ENCODE results near the gene RGS18.
A peak's percentile ranks its signal among the peaks of the same experiment; 100 is the strongest.
"Not testable (repeated sequence)": the region's sequence is repeated elsewhere in the genome, so short reads cannot be mapped to it uniquely, and the experiment has no call there.

Gene RGS18

GRCh38 chr1:192167911-192168700 is 9.8 kb downstream of the RGS18 start:
- no peak for DNase-seq

- DNase-seq: no peak
Observed at GRCh38 chr1:192168964-192169363, 10.7 kb downstream of the RGS18 start.

- peak; percentile 4 for DNase-seq
Observed at GRCh38 chr1:192170196-192170984, 12.1 kb downstream of the RGS18 start.

- no peak for DNase-seq
Observed at GRCh38 chr1:192171123-192171522, 12.9 kb downstream of the RGS18 start.

- no peak for DNase-seq
Observed at GRCh38 chr1:192175971-192176370, 17.7 kb downstream of the RGS18 start.

GRCh38 chr1:192183788-192184187 is 25.5 kb downstream of the RGS18 start:
- DNase-seq: no peak

GRCh38 chr1:192186197-192186596 is 27.9 kb downstream of the RGS18 start:
- no peak for DNase-seq

GRCh38 chr1:192190066-192190465 is 31.8 kb downstream of the RGS18 start:
- no peak for DNase-seq

GRCh38 chr1:192201303-192201702 is 43.0 kb downstream of the RGS18 start:
- no peak for DNase-seq

- no peak for DNase-seq
Observed at GRCh38 chr1:192224396-192224795, 66.1 kb downstream of the RGS18 start.

- no peak for DNase-seq
Observed at GRCh38 chr1:192224846-192225245, 66.6 kb downstream of the RGS18 start.

- DNase-seq: no peak
Observed at GRCh38 chr1:192225266-192225665, 67.0 kb downstream of the RGS18 start.

- DNase-seq: no peak
Observed at GRCh38 chr1:192225703-192226102, 67.4 kb downstream of the RGS18 start.

GRCh38 chr1:192227330-192227729 is 69.1 kb downstream of the RGS18 start:
- no peak for DNase-seq

- not testable (repeated sequence) for DNase-seq
Observed at GRCh38 chr1:192227980-192228379, 69.7 kb downstream of the RGS18 start.

GRCh38 chr1:192232817-192233417 is 74.7 kb downstream of the RGS18 start:
- DNase-seq: no peak

GRCh38 chr1:192235127-192235526 is 76.9 kb downstream of the RGS18 start:
- no peak for DNase-seq

Data from midbrain (tissue), 1 donor.